ENCODE results near the gene ZW10. TPM values are rescaled to one million over a fixed set of nuclear protein-coding genes. Genes with fewer than 3 reads are reported as not detected.

The ZW10 gene
- total and polyA plus RNA-seq, 2 of the 13 experiments (the other 11 are each of a cell fraction or from before 2014, with no cell fraction given) = 5.8 to 31.3 TPM

GRCh38 chr11:113773416-113774173, at the start of gene ZW10 (continued):
- TF ChIP-seq SNAPC4 (CRISPR knock-in tag; IDR thresholded peaks at IDR 0.05) (no peak), KDM3A (CRISPR knock-in tag; IDR thresholded peaks at IDR 0.05; ENCODE audit: low read depth) (no peak; the same call in 1 of the 2 replicates), MTA1 (CRISPR knock-in tag; IDR thresholded peaks at IDR 0.05; ENCODE audit: borderline replicate concordance) (no peak), ZC3H4 (CRISPR knock-in tag; IDR thresholded peaks at IDR 0.05; ENCODE audit: borderline replicate concordance) (no peak), ZNF263 (CRISPR knock-in tag; IDR thresholded peaks at IDR 0.05) (0 out of 2 replicates have a peak, but pooled peaks have one; percentile 3), SMAD1 (CRISPR knock-in tag; IDR thresholded peaks at IDR 0.05; ENCODE audit: borderline replicate concordance, low read depth) (no peak), ZNF451 (CRISPR knock-in tag; IDR thresholded peaks at IDR 0.05) (no peak), FOXP4 (CRISPR knock-in tag; IDR thresholded peaks at IDR 0.05) (no peak; the same call in 1 of the 2 replicates), ELF4 (CRISPR knock-in tag; IDR thresholded peaks at IDR 0.05; ENCODE audit: borderline replicate concordance) (no peak), ZNF503 (CRISPR knock-in tag; IDR thresholded peaks at IDR 0.05) (no peak; the same call in 1 of the 2 replicates), GPBP1L1 (CRISPR knock-in tag; IDR thresholded peaks at IDR 0.05) (no peak), TBX3 (IDR thresholded peaks at IDR 0.05; ENCODE audit: borderline replicate concordance) (no peak), HOMEZ (CRISPR knock-in tag; IDR thresholded peaks at IDR 0.05; ENCODE audit: low read depth) (peak; percentile 67), ZNF431 (CRISPR knock-in tag; IDR thresholded peaks at IDR 0.05; ENCODE audit: borderline replicate concordance, low read depth) (no peak), FOXA3 (CRISPR knock-in tag; IDR thresholded peaks at IDR 0.05) (0 out of 2 replicates have a peak, but pooled peaks have one; percentile 26)

All from HepG2 (cell line).